ENCODE data around the gene COPRS.

COPRS gene

DNA sequence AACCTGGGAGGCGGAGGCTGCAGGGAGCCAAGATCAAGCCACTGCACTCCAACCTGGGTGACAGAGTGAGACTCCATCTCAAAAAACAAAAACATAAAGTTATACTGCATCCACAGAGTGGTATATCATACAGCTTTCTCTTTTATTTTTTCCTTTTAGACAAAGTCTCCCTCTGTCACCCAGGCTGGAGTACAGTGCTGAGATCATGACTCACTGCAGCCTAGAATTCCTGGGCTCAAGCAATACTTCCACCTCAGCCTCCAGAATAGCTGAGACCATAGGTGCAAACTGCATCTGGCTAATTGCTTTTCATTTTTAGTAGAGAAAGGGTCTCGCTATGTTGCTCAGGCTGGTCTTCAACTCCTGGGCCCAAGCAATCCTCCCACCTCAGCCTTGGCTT lies 10.0 kb upstream of the COPRS start:
- no peak for DNase-seq (ENCODE audit: low spot score)
- no peak for TF ChIP-seq CTCF (IDR thresholded peaks at IDR 0.05; ENCODE audit: extremely low read depth, missing control alignments)

DNA sequence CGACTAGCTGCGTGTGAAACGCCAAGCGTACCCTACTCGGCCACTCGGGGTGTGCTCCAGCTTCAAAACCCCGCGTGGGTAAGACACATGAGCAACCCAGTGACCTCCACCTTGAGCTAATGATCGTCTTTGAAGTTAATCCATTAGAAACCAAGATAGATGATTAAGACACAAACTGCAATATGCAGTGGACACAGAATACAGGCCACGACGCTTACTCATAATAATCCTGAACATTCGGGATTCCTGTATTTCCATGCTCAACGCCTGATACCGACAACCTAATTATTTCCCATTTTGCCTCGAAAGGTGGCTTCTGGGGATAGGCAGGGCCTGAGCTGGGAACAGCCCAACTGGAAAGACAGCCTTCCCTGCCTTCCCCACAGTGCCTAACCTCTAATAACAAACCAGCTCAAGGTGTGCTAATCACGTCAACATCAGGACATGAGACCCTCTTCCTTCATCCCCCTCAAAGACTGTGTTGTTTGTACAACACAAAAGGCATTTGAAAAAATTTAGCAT lies 504 bp upstream of the COPRS start:
- no peak for DNase-seq (ENCODE audit: low spot score)

GRCh38 chr17:31857920-31858641 lies 963 bp downstream of the COPRS start:
- no peak for DNase-seq (ENCODE audit: low spot score)
- TF ChIP-seq CTCF (IDR thresholded peaks at IDR 0.05; ENCODE audit: extremely low read depth, missing control alignments) = no peak

More for the DNA sequence above, 504 bp upstream of the COPRS start:
- no peak for TF ChIP-seq CTCF (IDR thresholded peaks at IDR 0.05; ENCODE audit: extremely low read depth, missing control alignments)

DNA sequence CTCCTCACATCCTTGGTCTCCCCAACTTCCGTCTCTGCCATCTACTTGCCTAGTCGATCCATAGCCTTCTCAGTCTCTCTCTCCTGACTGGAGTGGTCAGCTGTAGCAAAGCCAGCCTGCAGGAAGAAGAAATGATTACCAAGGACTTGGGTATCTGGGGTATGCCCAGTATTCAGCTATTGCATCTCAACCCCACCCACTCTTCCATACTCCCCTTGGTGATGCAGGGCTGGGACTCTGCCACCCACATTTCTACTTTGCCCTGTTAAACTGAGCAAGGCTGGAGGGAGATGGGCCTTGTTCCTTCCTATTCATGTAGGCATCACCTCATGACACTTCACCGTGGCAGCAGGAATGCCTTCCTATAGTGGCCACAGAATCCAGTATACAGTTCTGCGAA lies 2.3 kb downstream of the COPRS start:
- no peak for TF ChIP-seq CTCF (IDR thresholded peaks at IDR 0.05; ENCODE audit: extremely low read depth, missing control alignments)
- DNase-seq (ENCODE audit: low spot score) = no peak

GRCh38 chr17:31854672-31855071 lies 4.4 kb downstream of the COPRS start:
- DNase-seq (ENCODE audit: low spot score) = no peak

DNA sequence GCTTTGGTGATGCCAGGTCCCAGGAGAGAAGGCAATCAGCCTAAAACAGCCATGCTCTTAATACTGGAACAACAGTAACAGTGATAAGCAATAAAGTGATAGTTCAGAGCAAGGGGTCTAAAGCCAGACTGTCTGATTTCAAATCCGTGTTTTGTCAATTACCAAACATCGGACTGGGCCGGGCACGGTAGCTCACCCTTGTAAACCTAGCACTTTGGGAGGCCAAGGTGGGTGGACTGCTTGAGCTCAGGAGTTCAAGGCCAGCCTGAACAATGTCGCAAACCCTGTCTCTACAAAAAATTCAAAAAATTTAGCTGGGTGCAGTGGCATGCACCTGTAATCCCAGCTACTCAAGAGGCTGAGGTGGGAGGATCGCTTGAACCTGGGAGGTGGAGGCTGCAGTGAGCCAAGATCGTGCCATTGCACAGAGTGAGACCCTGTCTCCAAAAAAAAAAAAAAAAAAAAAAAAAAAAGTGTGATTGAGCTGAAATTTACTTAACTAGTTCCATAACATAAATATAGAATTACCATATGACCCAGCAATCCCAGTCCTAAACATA lies 5.1 kb downstream of the COPRS start:
- no peak for DNase-seq (ENCODE audit: low spot score)
- TF ChIP-seq CTCF (IDR thresholded peaks at IDR 0.05; ENCODE audit: extremely low read depth, missing control alignments) = no peak

More at GRCh38 chr17:31854672-31855071, 4.4 kb downstream of the COPRS start:
- no peak for TF ChIP-seq CTCF (IDR thresholded peaks at IDR 0.05; ENCODE audit: extremely low read depth, missing control alignments)

GRCh38 chr17:31845291-31845690 lies 13.8 kb downstream of the COPRS start:
- DNase-seq (ENCODE audit: low spot score) = no peak
- no peak for TF ChIP-seq CTCF (IDR thresholded peaks at IDR 0.05; ENCODE audit: extremely low read depth, missing control alignments)
